Pulmonary artery endothelial cell (primary cell): ENCODE measurements around the gene PHKA2. TPM values are rescaled to one million over a fixed set of nuclear protein-coding genes. Genes with fewer than 3 reads are reported as not detected.

ENCODE experiments used
- DNase-seq: peaks from one replicate; pipeline ENCODE4 v3.0.0-alpha.2; 2011; ENCODE audit warnings: low read depth, low spot score
- total RNA-seq: library from RNA; depleted of rRNA; stranded (reverse); fragments of >200 nt; gene quantifications from 2 replicates; pipeline ENCODE4 v1.2.3, GENCODE V29; 2014

The PHKA2 gene
- total RNA-seq, 1 donor from 2014 or later = 14.7 TPM

GRCh38 chrX:18931972-18932371 is 51.9 kb downstream of the PHKA2 start:
- DNase-seq = no peak

GRCh38 chrX:18929775-18930174 is 54.1 kb downstream of the PHKA2 start:
- no peak for DNase-seq

GRCh38 chrX:18927558-18927957 is 56.4 kb downstream of the PHKA2 start:
- no peak for DNase-seq

GRCh38 chrX:18924507-18925088 is 59.3 kb downstream of the PHKA2 start:
- DNase-seq = no peak

- no peak for DNase-seq
Measured at GRCh38 chrX:18920566-18920965, 63.3 kb downstream of the PHKA2 start.

DNA sequence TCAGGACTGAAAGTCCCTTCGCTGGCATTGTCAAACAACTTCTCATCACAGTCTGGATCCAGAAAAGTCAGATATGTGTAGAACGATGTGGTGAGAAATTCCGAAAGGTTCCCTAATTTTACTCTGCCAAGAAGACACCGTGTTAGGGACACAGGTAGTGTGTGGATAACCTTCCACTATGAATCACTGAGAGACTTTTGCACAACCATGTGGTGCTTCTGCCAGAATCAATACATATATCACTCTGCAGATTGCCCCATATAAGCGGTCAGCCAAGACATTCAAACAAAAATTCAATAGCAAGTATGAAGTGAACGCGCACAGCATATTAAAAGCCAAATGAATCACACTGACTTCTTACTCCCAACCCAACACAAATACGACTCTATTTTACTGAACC is 63.8 kb downstream of the PHKA2 start:
- no peak for DNase-seq

DNA sequence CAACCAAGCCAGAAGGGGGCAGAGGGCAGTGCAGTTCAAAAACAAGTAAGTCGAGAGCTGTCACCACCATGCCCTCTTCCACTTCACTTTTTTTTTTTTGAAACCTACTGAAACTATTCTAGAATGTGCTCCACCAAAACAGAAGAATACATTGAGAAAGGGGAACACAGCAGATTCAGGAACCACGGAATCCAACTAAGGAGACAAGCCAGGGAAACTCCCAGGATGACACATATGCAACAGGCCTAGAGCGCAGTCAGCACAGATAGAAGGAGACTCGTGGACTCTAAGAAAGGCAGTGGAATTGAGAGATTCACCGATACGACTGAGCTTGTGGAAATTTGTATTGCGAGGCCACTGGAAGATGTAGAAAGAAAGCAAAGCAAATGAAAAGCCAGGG is 66.1 kb downstream of the PHKA2 start:
- DNase-seq = no peak

- DNase-seq = no peak
Measured at GRCh38 chrX:18906286-18906685, 77.6 kb downstream of the PHKA2 start.

DNA sequence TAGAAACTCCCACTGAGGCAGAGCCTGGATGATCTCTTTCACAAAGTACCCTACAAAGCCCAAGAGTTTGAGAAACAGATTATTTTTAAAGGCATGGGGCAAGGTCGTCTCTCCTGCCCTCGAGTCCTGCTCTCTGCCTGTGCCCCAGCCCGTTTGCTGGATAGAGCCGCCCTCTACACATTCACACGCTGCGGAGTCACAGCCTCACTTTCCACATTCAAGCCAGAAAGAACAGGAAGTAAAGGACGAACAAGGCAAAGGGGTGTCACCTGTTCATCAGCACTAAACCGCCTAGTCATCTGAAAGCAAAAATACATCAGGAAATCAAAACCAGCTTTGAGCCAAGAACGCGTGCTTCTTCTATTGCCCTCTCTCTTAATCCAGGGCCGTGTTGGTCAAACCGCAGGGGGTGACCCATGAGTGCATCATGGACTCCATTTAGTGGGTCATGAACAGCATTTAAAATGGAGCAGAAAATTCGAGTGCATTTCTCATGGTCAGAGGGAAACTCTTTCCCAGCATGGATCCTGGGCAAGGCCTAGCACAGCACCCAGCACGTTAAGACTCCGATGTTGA is 83.4 kb downstream of the PHKA2 start:
- no peak for DNase-seq

GRCh38 chrX:18899796-18900380 is 84.0 kb downstream of the PHKA2 start:
- no peak for DNase-seq

GRCh38 chrX:18898492-18898891 is 85.4 kb downstream of the PHKA2 start:
- DNase-seq = no peak

DNA sequence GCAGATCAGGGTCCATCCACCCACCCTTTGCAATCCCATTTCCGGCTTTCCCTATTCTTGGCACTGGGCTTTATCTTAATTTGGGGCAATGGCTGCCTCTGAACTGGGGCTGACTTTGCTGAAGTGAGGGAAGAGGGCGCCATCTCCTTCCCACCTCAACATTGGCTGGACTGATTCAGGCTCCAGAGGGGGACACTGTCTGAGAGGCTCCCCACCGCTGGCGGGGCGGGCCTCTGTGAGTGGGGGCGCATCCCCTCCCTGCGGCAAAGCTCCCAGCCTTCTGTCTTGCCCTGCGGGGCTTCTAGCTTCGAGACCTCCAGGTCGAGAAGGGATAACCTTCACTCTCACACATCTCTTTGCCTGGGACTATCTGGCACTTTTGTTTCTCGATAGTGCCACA is 85.8 kb downstream of the PHKA2 start:
- DNase-seq = no peak

DNA sequence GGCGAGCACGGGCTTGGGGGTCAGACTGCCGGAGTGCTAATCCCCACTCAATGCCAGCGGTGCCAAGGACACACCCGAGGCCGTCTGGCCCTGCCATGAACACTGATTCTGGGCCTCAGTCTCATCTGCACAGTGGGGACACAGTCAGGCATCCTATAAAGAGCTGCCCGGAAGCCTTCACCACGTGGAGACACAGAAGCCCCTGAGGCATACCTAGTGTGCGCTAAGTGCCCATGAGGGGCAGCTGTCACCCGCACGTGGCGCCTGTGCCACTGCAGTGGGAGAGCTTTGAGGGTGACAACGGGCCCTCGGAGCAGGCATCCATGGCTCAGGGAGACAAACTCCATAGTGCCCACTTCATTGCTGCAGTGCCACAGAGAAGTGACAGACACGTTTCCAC is 86.3 kb downstream of the PHKA2 start:
- no peak for DNase-seq

DNA sequence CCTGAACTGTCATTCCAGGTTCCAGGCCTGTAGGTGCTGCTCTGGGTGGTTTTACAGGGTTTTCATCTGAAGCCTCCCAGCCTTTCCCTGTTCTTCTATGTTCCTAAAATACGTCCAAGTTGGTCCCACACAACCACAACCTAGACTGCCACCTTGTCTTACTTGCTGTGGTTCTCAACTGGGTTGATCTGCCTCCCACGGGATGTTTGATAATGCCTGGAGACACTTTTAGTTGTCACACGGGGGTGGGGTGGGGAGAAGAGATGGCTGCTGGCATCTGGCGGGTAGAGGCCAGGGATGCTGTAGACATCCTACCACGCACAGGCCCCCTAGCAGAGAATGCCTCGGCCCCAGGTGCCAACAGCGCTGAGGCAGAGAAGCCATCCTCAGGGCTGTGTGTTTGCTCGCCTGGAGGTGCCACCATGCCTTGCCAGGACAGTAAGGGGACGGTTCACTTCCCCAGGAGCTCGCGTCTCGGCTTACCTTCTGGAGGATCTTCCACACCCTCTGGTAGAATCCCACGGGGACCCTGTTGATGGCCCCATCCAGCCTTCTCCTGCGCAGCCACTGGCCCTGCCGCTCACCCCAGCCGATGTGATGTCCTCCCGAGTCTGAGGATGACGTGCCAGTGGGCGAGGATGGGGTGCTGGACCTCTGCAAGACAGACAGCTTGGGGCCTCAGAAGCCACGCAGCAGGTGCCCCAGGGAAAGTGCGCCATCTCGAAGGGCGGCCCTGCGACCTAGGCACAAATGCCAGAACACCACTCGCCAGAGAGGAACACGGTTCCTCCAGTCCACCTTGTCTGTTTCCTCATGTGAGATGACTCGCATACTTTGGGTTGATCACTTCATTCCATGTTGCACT is 87.0 kb downstream of the PHKA2 start:
- DNase-seq = no peak

DNA sequence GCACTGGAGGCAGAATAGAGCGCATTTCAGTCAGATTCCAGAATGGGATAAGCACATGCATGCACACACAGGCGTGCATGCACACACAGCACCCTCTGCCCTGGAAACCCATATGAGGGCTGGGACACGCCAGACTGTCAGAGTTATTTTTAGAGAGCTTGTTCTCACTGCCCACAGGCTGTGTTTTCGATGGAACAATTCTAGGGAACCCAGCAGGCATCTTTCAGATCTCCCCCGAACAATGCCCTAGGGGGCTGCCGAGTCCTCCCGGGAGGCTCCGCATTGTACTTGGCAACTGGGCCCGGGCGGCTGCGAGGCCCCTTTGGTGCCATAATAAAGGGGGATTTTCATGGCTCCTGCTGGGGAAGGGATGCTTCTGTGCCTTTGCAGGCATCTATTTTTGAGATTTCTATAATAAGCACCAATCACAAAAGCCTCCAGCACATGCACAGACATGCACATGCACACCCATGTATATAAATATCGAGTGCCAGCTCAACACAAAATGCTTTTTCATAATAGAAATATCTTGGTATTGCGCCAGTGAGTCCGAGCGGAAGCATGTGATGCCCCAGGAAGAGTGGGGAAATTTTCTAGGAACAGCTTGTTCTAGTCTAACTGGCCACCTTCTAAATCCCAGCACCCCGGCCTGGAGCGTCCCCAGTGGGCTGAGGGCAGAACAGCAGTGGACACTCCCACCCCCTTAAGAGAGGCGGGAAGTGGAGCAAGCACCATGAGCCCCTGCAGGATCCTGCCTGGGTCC is 88.5 kb downstream of the PHKA2 start:
- no peak for DNase-seq

- no peak for DNase-seq
Measured at GRCh38 chrX:18894156-18894555, 89.8 kb downstream of the PHKA2 start.

DNA sequence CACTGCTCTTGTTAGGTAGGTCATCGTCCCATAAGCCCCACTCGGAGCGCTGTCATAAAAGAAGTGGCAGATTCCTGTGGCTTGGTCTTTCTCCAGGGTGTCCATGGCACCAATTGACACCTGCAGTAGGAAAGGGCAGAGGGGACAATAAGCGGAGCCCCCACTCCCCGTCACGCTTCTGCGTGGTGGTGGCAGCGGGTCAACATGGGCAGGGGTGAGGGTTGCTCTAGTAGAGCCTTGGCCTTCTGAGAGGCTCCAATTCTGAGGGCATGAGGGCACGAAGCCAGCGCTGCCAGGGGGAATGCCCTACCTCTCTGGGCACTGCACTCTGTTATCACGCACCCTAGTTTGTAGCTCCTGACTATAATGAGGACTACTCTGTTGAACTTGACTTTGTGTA is 90.4 kb downstream of the PHKA2 start:
- DNase-seq = no peak

GRCh38 chrX:18892899-18893298 is 91.0 kb downstream of the PHKA2 start:
- DNase-seq = no peak

DNA sequence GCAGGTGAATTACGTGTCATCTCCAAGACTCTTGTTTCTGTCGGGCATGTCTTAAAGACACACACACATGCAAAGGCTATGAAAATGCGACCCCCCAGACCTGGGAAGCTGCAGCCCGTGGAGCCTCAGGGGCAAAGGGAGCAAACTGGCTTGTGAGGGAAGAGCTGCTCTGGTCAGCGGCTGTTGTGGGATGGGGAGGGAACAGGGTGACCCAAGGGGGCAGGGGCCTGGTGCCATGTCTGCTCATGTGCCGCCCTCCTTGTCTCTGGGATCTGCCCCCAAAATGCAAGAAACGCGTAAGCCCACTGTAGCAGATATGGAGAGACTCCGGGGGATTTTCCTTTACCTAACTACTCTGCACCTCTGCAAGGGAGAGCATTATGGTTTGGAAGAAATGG is 92.4 kb downstream of the PHKA2 start:
- no peak for DNase-seq

- DNase-seq = no peak
Measured at GRCh38 chrX:18890724-18891547, 93.0 kb downstream of the PHKA2 start.

GRCh38 chrX:18890049-18890381 is 93.9 kb downstream of the PHKA2 start:
- no peak for DNase-seq
